Measurements from ENCODE around the gene CLDN6.
"Not testable (repeated sequence)": the region's sequence is repeated elsewhere in the genome, so short reads cannot be mapped to it uniquely, and the experiment has no call there.

Gene CLDN6, protein sequence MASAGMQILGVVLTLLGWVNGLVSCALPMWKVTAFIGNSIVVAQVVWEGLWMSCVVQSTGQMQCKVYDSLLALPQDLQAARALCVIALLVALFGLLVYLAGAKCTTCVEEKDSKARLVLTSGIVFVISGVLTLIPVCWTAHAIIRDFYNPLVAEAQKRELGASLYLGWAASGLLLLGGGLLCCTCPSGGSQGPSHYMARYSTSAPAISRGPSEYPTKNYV

GRCh38 chr16:3017794-3018506 lies at the start of gene CLDN6:
CLDN6 (minus strand) TSS chr16:3018183; CDS start chr16:3016021, 2,162 bp downstream.
- DNase-seq: no peak

DNA sequence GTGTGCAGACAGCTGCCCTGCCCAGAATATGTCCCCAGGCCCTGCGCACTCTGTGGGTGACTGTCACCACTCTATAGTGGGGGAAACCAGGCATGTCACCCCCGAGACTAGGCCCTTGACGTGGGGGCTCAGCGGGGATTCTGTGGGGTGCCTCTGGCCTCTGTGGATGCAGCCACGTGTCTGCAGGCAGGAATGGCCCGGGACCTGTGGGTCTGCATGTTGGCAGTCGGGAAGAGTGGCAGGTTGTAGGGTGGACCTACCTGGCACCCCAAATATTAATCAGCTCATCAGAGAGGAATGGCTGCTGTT lies 48.4 kb upstream of the CLDN6 start:
- DNase-seq: no peak

DNA sequence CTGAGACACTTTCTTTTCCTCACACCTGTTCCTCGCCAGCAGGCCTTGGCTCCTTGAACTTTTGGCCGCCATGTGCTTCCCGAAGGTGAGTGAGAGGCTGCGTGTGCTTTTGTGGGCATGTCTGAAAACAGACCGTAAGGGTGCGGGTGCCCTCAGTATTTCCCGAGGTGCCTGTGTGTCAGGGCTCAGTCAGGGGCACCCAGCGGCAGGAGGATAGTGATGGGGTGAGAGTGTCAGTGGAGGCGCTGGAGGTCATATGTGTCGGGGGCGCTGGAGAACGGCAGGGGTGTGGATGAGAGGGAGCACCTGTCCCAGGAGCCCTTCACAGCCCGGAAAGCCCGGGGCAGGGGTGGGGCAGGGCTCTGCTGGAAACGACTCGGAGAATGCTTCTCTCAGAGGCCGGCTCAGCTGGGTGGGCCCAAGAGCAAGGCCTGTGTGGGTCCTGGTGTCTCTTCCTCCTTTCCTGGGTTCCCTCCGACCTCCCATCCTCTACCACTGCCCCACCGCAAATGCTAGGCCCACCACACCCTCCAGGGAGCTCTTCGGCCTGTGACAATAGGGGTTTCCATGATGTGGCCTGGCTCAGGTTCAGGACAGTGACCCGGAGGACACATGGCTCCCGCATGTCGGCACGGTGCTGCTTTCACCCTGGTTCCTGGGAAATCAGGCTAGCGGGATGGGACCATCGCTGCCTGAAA lies 47.9 kb upstream of the CLDN6 start:
- peak; percentile 44 for DNase-seq

- DNase-seq: peak; percentile 77
Measured at GRCh38 chr16:3065069-3065741, 47.2 kb upstream of the CLDN6 start, which contains the start of gene IL32. IL32 (plus strand) TSS chr16:3065640; CDS start chr16:3065812, 172 bp downstream.

DNA sequence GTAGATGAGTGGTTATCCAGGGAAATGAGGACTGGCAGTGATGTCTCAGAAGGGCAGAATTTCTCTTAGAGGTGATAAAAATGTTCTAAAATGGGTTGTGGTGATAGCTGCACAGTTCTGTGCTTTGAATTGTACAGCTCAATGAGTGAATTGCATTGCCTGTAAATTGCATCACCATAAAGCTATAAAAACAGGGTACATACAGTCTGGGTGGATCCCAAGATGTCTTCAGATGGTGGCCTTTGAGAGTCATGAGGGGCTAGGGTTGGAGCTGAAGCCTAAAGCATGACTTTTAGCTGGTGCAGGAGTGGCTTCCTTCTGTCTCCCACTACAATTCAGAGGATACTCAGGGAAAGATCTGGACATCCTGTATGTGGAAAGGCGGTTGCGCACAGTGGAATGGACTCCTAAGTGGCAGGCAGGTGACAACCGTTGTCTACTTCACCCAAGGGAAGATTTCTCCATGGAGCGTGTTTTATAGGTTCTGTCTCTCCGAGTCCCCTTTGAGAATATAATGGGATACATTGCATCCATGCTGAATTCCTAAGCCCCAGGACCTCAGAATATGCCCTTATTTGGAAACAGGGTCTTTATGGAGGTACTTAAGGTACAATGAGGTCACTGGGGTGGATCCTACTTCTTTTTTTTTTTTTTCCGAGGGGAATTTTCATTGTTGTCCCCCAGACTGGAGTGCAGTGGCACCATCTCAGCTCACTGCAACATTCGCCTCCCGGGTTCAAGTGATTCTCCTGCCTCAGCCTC lies 45.8 kb upstream of the CLDN6 start:
- no peak for DNase-seq

- no peak for DNase-seq
Measured at GRCh38 chr16:3062553-3062952, 44.6 kb upstream of the CLDN6 start.

GRCh38 chr16:3060339-3061127 lies 42.5 kb upstream of the CLDN6 start:
- DNase-seq: no peak

- no peak for DNase-seq
Measured at GRCh38 chr16:3059723-3060242, 41.8 kb upstream of the CLDN6 start.

GRCh38 chr16:3059041-3059722 lies 41.2 kb upstream of the CLDN6 start:
- peak; percentile 86 for DNase-seq

- peak; percentile 52 for DNase-seq
Measured at GRCh38 chr16:3058139-3059030, 40.4 kb upstream of the CLDN6 start.

GRCh38 chr16:3057181-3058138 lies 39.5 kb upstream of the CLDN6 start:
- DNase-seq: no peak

DNA sequence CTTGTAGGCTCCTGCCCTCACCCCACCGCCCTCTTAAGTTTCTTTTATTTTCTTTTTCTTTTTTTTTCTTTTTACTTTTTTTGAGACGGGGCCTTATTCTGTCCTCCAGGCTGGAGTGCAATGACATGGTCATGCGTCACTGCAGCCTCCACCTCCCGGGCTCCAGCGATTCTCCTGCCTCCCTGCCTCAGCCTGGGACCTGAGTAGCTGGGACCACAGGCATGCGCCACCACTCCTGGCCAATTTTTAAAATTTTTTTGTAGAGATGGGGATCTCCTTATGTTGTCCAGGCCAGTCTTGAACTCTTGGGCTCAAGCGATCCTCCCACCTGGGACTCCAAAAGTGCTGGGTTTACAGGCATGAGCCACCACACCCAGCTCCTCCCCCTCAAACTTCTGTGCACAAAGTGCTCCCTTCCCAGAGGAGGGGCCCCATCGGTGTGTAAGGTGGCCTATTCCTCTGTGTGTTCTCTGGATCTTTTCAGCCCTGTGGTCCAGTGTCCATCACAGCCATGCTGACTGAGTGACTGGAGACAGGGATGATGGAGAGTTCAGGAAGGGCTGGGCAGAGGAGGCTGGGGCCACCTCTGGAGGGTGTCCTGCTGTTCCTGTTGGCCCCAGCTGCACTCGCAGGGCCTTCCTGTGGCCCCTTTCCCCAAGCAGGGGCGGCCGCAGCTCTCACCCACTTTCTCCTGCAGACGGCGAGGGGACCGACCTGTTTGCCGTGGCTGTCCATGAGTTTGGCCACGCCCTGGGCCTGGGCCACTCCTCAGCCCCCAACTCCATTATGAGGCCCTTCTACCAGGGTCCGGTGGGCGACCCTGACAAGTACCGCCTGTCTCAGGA lies 38.6 kb upstream of the CLDN6 start:
- no peak for DNase-seq

DNA sequence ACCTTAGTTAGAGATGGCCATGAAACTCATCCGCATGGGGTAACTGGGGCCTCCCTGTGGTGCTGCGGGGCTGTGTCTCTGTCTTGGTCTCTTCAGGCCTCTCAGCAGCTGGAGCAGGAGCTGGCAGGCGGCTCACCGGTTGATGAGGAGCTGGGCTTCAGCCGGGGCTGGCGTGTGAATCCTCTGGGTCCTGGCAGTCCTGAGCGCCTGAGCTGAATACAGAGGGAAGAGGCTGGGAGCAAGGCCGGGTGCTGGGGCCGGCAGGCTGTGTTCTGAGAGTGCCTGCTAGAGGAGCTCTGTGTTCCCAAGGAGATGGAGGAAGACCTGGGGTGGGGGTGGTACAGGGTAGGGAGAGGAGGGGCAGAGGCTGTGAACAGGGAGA lies 37.7 kb upstream of the CLDN6 start:
- not testable (repeated sequence) for DNase-seq

DNA sequence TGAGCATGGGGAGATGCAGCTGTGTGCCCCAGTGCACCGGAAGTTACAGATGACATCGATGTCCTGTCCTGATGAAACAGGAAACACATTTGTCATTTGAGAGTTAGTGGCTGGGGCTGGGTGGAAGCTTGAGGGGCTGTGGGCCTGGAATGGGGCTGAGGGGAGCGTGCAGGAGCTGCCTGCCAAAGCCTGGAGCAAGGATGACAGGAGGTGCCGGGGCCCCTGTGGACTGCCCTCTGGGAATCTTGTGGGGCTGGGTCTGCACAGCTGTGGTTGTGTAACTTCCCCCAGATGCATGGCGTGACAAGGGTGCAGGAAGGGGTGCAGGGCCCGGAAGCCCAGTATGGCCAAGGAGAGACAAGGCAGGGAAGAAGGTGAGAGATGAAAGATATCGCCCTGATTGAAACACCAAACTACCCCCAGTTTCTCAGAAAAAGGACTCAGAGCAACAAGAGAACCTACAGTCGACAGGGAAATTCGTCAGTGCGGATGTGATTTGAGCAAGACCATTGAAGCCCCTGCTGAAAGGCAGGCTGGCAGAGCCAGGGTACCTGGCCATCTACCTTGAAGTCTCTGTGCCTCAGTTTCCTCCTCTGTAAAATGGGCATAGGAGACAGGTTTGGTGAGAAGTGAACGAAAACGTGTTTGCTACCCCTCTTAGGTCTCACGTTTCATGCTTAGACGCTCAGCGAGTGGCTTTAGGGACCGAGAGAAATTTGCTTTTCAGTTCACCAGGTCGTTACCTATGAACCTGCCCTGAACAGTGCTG lies 37.2 kb upstream of the CLDN6 start:
- DNase-seq: no peak

- DNase-seq: not testable (repeated sequence)
Measured at GRCh38 chr16:3053330-3053710, 35.3 kb upstream of the CLDN6 start.

- DNase-seq: not testable (repeated sequence)
Measured at GRCh38 chr16:3052571-3053329, 34.8 kb upstream of the CLDN6 start.

Measured in stimulated activated CD4-positive, alpha-beta T cell treated with anti-CD3 and anti-CD28 coated beads, Interleukin-4, amount 100 ng/mL, for 24 hours (primary cell).